ENCODE measurements around the gene ZNF646.

DNA sequence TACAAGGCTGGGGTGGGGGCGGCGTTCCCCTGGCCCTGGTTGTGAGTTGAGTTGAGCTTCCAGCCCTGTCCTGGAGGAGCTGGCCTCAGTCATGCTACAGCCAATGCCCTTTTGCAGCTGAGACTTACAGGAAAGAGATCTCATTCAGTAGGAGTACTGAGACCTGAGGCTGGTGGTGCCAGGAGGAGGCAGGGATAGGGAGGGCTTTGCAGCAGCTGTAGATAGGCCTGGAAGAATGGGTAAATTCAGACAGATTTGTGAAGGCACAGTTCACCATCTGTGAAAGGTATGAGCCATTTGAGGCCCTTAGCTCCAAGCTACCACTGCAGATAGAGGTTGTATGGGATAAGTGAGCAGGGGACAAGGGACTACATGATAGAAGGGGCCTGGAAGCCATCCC, 35.2 kb upstream of the ZNF646 start:
- TF ChIP-seq, protein P1, sequence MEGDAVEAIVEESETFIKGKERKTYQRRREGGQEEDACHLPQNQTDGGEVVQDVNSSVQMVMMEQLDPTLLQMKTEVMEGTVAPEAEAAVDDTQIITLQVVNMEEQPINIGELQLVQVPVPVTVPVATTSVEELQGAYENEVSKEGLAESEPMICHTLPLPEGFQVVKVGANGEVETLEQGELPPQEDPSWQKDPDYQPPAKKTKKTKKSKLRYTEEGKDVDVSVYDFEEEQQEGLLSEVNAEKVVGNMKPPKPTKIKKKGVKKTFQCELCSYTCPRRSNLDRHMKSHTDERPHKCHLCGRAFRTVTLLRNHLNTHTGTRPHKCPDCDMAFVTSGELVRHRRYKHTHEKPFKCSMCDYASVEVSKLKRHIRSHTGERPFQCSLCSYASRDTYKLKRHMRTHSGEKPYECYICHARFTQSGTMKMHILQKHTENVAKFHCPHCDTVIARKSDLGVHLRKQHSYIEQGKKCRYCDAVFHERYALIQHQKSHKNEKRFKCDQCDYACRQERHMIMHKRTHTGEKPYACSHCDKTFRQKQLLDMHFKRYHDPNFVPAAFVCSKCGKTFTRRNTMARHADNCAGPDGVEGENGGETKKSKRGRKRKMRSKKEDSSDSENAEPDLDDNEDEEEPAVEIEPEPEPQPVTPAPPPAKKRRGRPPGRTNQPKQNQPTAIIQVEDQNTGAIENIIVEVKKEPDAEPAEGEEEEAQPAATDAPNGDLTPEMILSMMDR (conservative IDR thresholded peaks at IDR 0.05), result no peak
- TF ChIP-seq ZFX (IDR thresholded peaks at IDR 0.05), result no peak
